Endothelial cell (in vitro differentiated cells): Measurements from ENCODE around the gene ZNF684. TPM values are rescaled to one million over a fixed set of nuclear protein-coding genes. Genes with fewer than 3 reads are reported as not detected.
A peak's percentile ranks its signal among the peaks of the same experiment; 100 is the strongest.
"Not testable (repeated sequence)": the region's sequence is repeated elsewhere in the genome, so short reads cannot be mapped to it uniquely, and the experiment has no call there.

Source experiments
- DNase-seq: peaks from one replicate; pipeline ENCODE4 v3.0.0; 2021; ENCODE audit warnings: low spot score
- H3K27ac Mint-ChIP-seq: one replicate; pipeline ENCODE4 v1.8.0; 2021; ENCODE audit warnings: mixed read lengths, inconsistent platforms; ENCODE audit not compliant: unreplicated experiment
- H3K27me3 Mint-ChIP-seq: one replicate; pipeline ENCODE4 v1.8.0; 2021; ENCODE audit warnings: mild to moderate bottlenecking, moderate library complexity, mixed read lengths, inconsistent platforms; ENCODE audit not compliant: unreplicated experiment
- H3K36me3 Mint-ChIP-seq: one replicate; pipeline ENCODE4 v1.8.0; 2021; ENCODE audit warnings: mild to moderate bottlenecking, low read depth, mixed read lengths, inconsistent platforms; ENCODE audit not compliant: unreplicated experiment
- H3K4me1 Mint-ChIP-seq: one replicate; pipeline ENCODE4 v1.8.0; 2021; ENCODE audit warnings: mild to moderate bottlenecking, mixed read lengths, inconsistent platforms; ENCODE audit not compliant: unreplicated experiment
- H3K4me3 Mint-ChIP-seq: one replicate; pipeline ENCODE4 v1.8.0; 2021; ENCODE audit warnings: mild to moderate bottlenecking, mixed read lengths, inconsistent platforms; ENCODE audit not compliant: unreplicated experiment
- H3K9me3 Mint-ChIP-seq: one replicate; pipeline ENCODE4 v1.8.0; 2021; ENCODE audit warnings: mixed read lengths, inconsistent platforms; ENCODE audit not compliant: unreplicated experiment
- CTCF ChIP-seq: fragments of 200-600 bp; sonication (generic); IDR thresholded peaks from one replicate; pipeline ENCODE4 v1.5.0; 2021; ENCODE audit warnings: antibody characterized with exemption; ENCODE audit not compliant: unreplicated experiment
- long read RNA-seq: library from polyadenylated mRNA; unstranded; transcript quantifications from one replicate; pipeline ENCODE4 v2.0.0, GENCODE V29; 2020; ENCODE audit not compliant: unreplicated experiment
- total RNA-seq: library from RNA; stranded (reverse); fragmentation: NEBNext Ultra II Directional; extraction: Animal tissue kit (Norgen Biotek cat#: 25700); gene quantifications from one replicate; pipeline ENCODE4 v1.2.1, GENCODE V29; 2021; ENCODE audit not compliant: unreplicated experiment

ZNF684 gene
- 4.3 TPM for total RNA-seq
- long read RNA-seq, partial matches to known transcripts: 0 of 1 reads
- long read RNA-seq, other reads (novel, unspliced or antisense): 1 of 1 reads

GRCh38 chr1:40531381-40532061, at the start of gene ZNF684:
Gene ZNF684, plus strand, starts transcription at chr1:40531637. Its CDS starts 1,530 bp downstream, at chr1:40533167.
- DNase-seq: peak; percentile 74
- H3K4me1 Mint-ChIP-seq: peaks cover 18% of the 10 kb centered on the region
- no peak for TF ChIP-seq CTCF

GRCh38 chr1:40495315-40495903, 36.0 kb upstream of the ZNF684 start:
- no peak for TF ChIP-seq CTCF
- Mint-ChIP-seq H3K27me3 (peaks cover 1% of the 10 kb centered on the region), H3K9me3 (peaks cover 23% of the 10 kb centered on the region), H3K4me1 (no peaks in the 10 kb centered on the region), H3K36me3 (peaks cover 68% of the 10 kb centered on the region), H3K27ac (no peak overlapping the region), H3K4me3 (peak overlapping the region; percentile 62)
- no peak for DNase-seq

More at GRCh38 chr1:40531381-40532061, at the start of gene ZNF684:
- Mint-ChIP-seq H3K36me3 (peaks cover 4% of the 10 kb centered on the region), H3K27me3 (peaks cover 2% of the 10 kb centered on the region), H3K4me3 (peak within 1 kb of the TSS; percentile 99), H3K27ac (peak within 1 kb of the TSS; percentile 98), H3K9me3 (no peaks in the 10 kb centered on the region)

- H3K9me3 Mint-ChIP-seq, H3K27ac Mint-ChIP-seq, H3K27me3 Mint-ChIP-seq, DNase-seq, H3K4me3 Mint-ChIP-seq, H3K4me1 Mint-ChIP-seq: not testable (repeated sequence)
- H3K36me3 Mint-ChIP-seq: peaks cover 57% of the 10 kb centered on the region
Observed at GRCh38 chr1:40502651-40503050, 28.8 kb upstream of the ZNF684 start.

- DNase-seq: no peak
- Mint-ChIP-seq H3K36me3 (peaks cover 40% of the 10 kb centered on the region), H3K4me3 (peak overlapping the region; percentile 83), H3K27me3 (peaks cover 3% of the 10 kb centered on the region), H3K27ac (no peak overlapping the region), H3K9me3 (peaks cover 6% of the 10 kb centered on the region), H3K4me1 (peaks cover 8% of the 10 kb centered on the region)
- no peak for TF ChIP-seq CTCF
Observed at GRCh38 chr1:40507973-40508372, 23.5 kb upstream of the ZNF684 start.

- peaks cover 4% of the 10 kb centered on the region for H3K9me3 Mint-ChIP-seq
- H3K36me3 Mint-ChIP-seq: peaks cover 38% of the 10 kb centered on the region
- peak within 1 kb of the TSS; percentile 83 for H3K4me3 Mint-ChIP-seq
- peaks cover 8% of the 10 kb centered on the region for H3K4me1 Mint-ChIP-seq
- DNase-seq: peak; percentile 74
- H3K27ac Mint-ChIP-seq: no peak within 1 kb of the TSS
- peaks cover 3% of the 10 kb centered on the region for H3K27me3 Mint-ChIP-seq
- no peak for TF ChIP-seq CTCF
Observed at GRCh38 chr1:40508375-40509341, 22.8 kb upstream of the ZNF684 start, which contains the start of gene EXO5. Gene EXO5, plus strand, starts transcription at chr1:40508767. Its CDS starts 5,778 bp downstream, at chr1:40514545.
